ENCODE measurements around the gene AGRN.

DNA sequence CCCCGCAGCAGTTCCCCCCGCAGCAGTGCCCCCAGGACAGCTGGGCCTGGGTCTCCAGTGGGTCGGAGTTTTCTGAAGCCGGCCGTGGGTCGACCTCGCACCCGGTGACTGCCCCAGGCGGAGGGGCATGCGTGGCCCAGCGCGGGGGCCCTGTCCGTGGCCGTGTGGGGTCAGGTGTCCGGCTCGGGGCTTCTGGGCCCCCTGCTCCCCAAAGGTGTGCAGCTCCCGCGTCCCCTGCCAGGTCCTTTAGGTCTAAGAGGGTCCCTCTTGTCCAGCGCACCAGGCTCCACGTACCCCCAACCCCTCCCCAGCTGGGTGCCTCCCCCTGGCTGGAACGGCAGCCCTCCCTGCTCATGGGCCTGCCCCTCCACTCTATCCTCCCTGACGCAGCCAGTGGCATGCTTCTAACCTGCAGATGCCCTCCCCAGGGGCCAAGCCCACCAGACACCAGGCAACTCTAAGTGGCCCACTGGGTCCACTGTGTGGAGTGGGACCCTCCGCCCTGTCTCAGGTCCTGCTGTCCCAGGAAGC lies 14.1 kb upstream of the AGRN start:
- TF ChIP-seq, protein P1, sequence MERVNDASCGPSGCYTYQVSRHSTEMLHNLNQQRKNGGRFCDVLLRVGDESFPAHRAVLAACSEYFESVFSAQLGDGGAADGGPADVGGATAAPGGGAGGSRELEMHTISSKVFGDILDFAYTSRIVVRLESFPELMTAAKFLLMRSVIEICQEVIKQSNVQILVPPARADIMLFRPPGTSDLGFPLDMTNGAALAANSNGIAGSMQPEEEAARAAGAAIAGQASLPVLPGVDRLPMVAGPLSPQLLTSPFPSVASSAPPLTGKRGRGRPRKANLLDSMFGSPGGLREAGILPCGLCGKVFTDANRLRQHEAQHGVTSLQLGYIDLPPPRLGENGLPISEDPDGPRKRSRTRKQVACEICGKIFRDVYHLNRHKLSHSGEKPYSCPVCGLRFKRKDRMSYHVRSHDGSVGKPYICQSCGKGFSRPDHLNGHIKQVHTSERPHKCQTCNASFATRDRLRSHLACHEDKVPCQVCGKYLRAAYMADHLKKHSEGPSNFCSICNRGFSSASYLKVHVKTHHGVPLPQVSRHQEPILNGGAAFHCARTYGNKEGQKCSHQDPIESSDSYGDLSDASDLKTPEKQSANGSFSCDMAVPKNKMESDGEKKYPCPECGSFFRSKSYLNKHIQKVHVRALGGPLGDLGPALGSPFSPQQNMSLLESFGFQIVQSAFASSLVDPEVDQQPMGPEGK (CRISPR knock-in tag; IDR thresholded peaks at IDR 0.05; ENCODE audit: borderline replicate concordance), result no peak
- no peak for TF ChIP-seq RARB (CRISPR knock-in tag; IDR thresholded peaks at IDR 0.05)

All from SK-N-SH treated with all-trans-retinoic acid at 6 μM for 48 hours (cell line).